Measurements from ENCODE around the gene ZNF579.

The ZNF579 gene

DNA sequence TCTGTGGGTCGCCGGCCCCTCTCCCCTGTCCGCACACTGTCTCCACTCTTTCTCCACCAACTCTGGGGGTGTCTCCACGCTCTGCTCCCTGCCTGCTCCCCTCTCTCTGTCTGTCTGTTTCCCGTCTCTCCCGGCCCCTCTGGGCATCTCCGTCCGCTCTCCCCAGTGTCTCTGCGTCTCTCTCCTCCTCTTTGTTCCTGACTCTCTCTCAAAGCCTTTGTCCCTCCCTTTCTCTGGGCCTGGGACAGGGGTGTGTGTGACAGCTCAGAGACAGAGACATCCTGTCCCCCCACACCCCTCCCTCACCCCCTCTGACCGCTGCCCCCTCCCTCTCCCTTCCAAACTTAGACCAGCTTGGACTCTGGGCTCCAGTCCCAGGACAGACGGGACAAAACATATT lies 34.6 kb downstream of the ZNF579 start:
- no peak for DNase-seq (ENCODE audit: low read depth)
- TF ChIP-seq, protein P1, sequence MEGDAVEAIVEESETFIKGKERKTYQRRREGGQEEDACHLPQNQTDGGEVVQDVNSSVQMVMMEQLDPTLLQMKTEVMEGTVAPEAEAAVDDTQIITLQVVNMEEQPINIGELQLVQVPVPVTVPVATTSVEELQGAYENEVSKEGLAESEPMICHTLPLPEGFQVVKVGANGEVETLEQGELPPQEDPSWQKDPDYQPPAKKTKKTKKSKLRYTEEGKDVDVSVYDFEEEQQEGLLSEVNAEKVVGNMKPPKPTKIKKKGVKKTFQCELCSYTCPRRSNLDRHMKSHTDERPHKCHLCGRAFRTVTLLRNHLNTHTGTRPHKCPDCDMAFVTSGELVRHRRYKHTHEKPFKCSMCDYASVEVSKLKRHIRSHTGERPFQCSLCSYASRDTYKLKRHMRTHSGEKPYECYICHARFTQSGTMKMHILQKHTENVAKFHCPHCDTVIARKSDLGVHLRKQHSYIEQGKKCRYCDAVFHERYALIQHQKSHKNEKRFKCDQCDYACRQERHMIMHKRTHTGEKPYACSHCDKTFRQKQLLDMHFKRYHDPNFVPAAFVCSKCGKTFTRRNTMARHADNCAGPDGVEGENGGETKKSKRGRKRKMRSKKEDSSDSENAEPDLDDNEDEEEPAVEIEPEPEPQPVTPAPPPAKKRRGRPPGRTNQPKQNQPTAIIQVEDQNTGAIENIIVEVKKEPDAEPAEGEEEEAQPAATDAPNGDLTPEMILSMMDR (IDR thresholded peaks at IDR 0.05; ENCODE audit: low read length, missing control alignments) = no peak
- H3K4me3 ChIP-seq (replicated peaks; ENCODE audit: low read depth, low read length) = no peak overlapping the region

DNA sequence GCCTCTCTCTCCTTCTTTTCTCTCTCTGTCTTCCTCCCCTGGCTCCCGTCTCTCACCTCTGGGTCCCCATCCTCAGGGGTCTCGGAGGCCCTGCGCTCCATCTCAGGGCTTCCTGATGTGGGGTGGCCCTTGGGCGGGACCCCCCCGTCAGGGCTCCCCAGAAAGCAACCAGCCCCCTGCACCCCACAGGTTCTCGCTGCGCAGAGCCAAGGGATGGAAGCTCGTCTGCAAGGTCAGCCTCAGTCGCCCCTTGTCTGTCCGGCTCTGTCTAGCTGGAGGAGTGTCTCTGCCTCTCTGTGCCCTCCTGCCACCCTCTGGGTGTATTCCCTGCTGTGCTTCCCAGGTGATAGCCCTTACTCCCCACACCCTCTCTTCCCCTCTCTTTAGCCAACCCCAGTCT lies 35.2 kb downstream of the ZNF579 start, which contains the start of gene SBK3:
Gene SBK3, minus strand, starts transcription at position 101 of the 400 bp plus-strand sequence. Its CDS starts 0 bp downstream, at position 101.
- no peak within 1 kb of the TSS for H3K4me3 ChIP-seq (replicated peaks; ENCODE audit: low read depth, low read length)
- DNase-seq (ENCODE audit: low read depth) = no peak
- TF ChIP-seq, protein P1 (IDR thresholded peaks at IDR 0.05; ENCODE audit: low read length, missing control alignments) = no peak

DNA sequence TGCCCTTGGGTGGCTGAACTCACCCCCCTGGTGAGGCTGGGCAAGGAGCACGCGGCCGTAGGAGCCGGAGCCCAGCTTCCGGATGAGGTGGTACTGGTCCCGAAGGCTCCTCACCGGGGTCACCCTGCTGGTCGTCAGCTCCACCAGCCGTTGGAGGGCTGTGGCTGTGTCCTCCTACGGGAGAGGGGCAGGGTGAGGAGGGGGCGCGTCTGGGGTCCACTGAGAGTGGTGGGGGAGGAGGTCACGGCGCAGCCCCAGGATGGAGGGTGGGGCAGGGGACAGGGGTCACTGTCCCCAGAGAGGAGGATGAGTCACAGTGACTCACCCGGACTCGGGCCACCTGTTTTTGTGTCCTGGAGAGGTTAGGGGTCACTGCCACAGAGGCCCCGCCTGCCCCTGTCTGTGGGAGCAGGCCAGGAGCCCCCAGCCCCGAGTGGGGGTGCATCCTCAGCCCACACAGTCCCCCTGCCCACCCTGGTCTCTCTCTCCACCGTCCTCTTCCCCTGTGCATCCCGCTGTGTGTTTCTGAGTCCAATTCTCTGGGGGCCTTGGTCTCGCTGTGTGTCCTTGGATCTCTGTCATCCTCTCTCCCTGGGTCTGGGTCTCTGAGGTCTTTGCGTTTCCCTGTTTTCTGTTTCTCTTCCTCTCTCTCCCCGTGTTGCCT lies 35.7 kb downstream of the ZNF579 start:
- no peak for DNase-seq (ENCODE audit: low read depth)
- TF ChIP-seq, protein P1 (IDR thresholded peaks at IDR 0.05; ENCODE audit: low read length, missing control alignments) = no peak
- no peak overlapping the region for H3K4me3 ChIP-seq (replicated peaks; ENCODE audit: low read depth, low read length)

DNA sequence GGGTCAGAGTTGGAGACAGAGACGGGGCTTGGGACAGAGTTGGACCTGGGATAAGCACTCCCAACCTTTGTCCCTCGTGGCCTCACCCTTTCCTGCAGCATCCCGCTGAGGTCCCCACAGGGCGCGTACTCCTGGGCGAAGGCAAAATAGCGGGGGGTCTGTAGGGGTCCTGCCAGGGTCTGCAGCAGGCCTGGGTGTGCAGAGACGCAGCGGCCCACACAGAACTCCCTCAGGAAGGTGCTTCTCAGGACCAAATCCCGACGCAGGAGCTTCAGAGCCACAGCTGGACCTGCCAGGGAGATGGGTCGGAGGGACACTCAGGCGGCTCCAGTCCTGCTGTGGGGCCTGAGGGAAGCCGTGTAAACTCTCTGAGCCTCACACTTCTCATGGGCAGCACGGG lies 36.6 kb downstream of the ZNF579 start:
- TF ChIP-seq, protein P1 (IDR thresholded peaks at IDR 0.05; ENCODE audit: low read length, missing control alignments) = no peak
- no peak overlapping the region for H3K4me3 ChIP-seq (replicated peaks; ENCODE audit: low read depth, low read length)
- DNase-seq (ENCODE audit: low read depth) = no peak

DNA sequence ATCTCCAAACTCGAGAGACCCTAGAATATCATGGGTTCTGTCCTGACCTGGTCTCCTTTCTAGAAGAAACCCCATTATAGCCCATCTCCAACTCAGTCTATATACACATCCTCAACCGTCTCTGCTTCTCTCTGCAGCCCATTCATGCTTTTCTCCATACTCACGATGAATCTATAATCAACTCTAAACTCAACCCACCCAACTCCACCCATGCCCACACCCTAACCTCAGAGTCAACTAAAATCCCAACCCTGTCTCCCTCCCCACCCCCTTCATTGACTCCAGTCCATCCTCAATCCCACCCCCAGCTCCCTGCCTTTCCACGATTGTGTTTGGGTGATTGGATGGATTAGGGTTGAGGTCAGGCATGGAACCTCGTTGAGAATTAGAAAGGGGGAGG lies 37.1 kb downstream of the ZNF579 start:
- TF ChIP-seq, protein P1 (IDR thresholded peaks at IDR 0.05; ENCODE audit: low read length, missing control alignments) = no peak
- DNase-seq (ENCODE audit: low read depth) = no peak

DNA sequence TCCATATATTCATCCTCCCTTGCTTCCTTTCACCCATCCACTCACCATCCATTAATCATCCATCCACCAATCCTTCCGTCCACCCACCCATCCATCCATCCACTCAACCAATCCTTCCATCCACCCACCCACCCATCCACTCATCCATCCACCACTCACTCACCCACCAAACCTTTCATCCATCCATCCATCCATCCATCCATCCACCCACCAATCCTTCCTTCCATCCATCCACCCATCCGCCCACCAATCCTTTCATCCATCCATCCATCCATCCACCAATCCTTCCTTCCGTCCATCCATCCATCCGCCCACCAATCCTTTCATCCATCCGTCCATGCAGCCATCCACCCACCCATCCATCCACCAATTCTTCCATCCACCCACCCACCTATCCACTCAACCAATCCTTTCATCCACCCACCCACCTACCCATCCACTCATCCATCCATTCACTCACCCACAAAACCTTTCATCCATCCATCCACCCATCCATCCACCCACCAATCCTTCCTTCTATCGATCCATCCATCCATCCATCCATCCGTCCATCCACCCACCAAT lies 38.3 kb downstream of the ZNF579 start:
- DNase-seq (ENCODE audit: low read depth) = no peak
- TF ChIP-seq, protein P1 (IDR thresholded peaks at IDR 0.05; ENCODE audit: low read length, missing control alignments) = no peak
- no peak overlapping the region for H3K4me3 ChIP-seq (replicated peaks; ENCODE audit: low read depth, low read length)

More for the DNA sequence above, 37.1 kb downstream of the ZNF579 start:
- no peak overlapping the region for H3K4me3 ChIP-seq (replicated peaks; ENCODE audit: low read depth, low read length)

DNA sequence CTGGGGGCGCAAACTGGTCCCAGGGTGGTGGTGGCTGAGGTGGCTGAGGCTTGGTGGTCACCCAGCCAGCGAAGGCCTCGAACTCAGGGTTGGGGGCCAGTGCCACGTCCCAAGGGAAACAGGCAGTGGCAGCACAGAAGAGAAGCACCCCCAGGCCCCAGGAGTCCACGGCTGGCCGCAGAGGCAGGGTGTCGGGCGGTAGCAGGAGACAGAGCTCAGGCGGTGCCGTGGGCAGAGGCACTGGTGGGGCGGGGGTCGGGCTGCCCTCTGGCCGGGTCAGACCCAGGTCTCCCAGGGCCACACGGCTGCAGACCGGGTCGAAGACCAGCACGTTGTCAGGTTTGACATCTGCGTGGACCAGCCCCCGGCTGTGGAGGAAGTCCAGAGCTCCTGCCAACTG lies 39.6 kb downstream of the ZNF579 start:
- TF ChIP-seq, protein P1 (IDR thresholded peaks at IDR 0.05; ENCODE audit: low read length, missing control alignments) = no peak
- DNase-seq (ENCODE audit: low read depth) = no peak
- H3K4me3 ChIP-seq (replicated peaks; ENCODE audit: low read depth, low read length) = no peak overlapping the region

Measured in fibroblast of pulmonary artery (primary cell).